ENCODE measurements around the gene NAALADL2.

DNA sequence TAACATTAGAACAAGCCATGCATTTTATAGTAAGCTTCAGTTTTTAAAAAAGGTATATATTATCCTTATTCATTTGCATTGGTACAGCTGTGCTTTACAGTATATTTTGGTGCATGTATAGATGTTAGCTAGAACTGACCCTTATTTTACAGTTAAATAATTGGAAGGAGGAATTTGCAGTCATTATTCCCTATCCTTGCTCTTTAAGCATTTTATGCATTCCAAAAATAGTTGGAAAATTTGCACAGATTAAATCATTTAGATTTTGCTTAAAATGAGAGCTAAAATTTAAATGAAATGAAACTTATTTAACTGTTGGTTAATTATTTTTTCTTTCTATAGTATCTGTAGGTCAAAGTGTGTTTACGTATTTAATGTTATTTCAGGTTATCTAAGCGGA, 667.1 kb downstream of the NAALADL2 start:
- TF ChIP-seq, protein P1, sequence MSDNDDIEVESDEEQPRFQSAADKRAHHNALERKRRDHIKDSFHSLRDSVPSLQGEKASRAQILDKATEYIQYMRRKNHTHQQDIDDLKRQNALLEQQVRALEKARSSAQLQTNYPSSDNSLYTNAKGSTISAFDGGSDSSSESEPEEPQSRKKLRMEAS (IDR thresholded peaks at IDR 0.05), result no peak
- TF ChIP-seq, protein P2, sequence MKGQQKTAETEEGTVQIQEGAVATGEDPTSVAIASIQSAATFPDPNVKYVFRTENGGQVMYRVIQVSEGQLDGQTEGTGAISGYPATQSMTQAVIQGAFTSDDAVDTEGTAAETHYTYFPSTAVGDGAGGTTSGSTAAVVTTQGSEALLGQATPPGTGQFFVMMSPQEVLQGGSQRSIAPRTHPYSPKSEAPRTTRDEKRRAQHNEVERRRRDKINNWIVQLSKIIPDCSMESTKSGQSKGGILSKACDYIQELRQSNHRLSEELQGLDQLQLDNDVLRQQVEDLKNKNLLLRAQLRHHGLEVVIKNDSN (IDR thresholded peaks at IDR 0.05), result no peak
- TF ChIP-seq TEAD4 (IDR thresholded peaks at IDR 0.05) (no peak), TCF12 (IDR thresholded peaks at IDR 0.05; ENCODE audit: low read depth) (no peak)
